NCI-H2107 (cell line): ENCODE measurements around the gene SLC7A6.

Experiments used
- DNase-seq: peaks from one replicate; lab custom pipeline; 2025; lab: John Stamatoyannopoulos, UW

Gene SLC7A6

DNA sequence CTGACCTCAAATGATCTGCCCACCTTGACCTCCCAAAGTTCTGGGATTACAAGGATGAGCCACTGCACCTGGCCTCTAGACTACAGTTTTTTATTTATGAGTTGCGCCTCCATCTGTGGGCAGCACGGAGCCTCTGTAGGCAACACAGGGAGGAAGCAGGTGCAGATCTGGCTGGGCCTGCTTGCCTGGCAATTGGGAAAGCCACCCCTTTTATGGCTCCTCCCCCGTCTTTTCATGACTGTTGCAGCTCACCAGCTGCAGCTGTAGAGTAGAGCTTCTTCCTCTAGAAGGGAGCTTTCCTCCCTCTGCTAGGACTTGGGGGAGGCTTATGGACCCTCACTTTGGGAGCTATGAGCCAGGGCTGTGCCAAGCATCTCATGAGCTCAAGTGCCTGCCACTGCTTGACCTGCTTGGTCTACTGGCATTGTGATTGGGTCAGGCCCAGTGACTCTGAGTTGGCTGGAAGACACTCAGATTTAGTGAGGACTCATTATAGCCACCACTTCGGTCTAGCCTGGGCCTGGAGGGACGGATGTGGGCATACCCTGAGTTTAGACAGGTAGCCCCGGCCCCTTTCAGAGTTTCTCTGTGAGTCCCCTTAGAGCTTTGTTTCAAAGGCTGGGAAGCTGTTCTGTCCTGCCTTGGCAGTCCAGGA is 6.9 kb upstream of the SLC7A6 start:
- peak; percentile 48 for DNase-seq

DNA sequence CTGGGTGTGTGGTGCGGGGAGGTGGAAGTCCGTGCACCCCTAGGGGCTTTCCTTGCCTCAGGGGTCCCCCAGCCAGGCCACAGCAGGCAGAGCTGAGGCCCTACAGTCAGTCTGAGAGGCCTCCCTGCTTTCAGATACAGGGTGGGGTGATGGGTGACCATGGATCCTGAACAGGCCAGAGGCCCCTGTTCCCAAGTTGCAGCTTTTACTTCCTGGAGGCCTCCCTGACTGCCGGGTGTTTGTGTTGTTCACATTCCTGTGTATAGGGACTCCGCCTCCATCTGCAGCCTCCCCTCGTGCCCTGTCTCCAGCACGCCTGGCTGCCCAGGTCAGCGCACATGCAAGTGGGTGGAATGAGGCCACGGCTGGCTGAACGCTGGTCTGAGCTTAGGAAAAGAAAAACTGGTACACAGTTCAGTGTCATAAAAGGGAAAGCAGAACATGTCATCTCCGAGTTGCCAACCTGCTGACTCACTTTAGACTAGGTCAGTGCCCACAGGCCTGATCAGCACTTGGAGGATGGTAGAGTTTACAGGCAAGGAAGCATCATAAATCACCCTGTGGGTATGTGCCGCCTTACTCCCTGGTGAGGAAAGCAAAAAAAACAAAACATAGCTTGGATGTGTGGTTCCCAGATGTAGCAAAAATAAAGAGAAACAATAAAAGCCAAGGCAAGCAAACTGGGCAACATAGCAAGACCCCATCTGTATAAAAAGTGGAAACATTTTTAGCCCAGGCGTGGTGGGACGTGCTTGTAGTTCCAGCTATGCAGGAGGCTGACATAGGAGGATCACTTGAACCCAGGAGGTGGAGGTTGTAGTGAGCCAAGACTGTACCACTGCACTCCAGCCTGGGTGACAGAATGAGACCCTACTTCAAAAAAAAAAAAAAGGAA is 6.2 kb upstream of the SLC7A6 start:
- DNase-seq, result no peak

DNA sequence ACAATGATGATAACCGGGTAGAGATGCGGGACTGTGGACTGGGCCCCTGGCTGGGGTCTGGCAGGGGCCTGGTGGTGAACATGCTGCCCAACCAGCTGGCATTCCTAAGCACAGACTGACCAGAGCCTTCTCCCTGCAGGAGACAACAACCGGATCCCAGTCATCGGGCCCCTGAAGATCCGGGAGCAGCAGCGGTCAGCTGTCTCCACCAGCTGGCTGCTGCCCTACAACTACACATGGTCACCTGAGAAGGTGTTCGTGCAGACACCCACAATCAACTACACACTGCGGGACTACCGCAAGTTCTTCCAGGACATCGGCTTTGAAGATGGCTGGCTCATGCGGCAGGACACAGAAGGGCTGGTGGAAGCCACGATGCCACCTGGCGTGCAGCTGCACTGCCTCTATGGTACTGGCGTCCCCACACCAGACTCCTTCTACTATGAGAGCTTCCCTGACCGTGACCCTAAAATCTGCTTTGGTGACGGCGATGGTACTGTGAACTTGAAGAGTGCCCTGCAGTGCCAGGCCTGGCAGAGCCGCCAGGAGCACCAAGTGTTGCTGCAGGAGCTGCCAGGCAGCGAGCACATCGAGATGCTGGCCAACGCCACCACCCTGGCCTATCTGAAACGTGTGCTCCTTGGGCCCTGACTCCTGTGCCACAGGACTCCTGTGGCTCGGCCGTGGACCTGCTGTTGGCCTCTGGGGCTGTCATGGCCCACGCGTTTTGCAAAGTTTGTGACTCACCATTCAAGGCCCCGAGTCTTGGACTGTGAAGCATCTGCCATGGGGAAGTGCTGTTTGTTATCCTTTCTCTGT is 5.1 kb upstream of the SLC7A6 start:
- no peak for DNase-seq

DNA sequence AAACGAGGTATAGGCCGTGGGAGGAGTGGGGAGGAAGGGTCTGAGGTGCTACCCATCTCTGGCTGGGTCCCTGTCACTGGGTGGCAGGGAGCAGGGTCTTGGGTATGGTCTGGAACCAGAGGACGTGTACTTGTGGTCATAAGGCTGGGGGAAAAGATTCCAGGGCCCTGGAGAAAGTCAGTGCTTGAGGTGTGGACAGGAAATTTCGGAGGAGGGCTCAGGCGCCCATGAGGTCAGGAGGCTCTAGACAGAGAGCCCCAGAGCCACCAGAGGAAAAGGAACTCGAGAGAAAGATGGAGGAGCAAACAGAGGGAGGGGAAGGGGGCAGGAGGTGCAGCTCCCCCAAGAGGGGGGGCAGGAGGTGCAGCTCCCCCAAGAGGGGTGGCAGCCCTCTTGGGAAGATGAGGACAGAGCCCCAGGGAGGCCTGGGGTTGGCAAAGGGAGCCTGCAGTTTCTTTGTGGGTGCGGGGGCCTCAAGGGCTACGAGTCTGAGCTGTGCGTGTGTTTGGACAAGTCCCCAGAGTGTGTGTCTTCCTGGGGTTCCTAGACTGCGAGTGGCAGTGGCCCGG is 683 bp upstream of the SLC7A6 start:
- DNase-seq, result no peak

DNA sequence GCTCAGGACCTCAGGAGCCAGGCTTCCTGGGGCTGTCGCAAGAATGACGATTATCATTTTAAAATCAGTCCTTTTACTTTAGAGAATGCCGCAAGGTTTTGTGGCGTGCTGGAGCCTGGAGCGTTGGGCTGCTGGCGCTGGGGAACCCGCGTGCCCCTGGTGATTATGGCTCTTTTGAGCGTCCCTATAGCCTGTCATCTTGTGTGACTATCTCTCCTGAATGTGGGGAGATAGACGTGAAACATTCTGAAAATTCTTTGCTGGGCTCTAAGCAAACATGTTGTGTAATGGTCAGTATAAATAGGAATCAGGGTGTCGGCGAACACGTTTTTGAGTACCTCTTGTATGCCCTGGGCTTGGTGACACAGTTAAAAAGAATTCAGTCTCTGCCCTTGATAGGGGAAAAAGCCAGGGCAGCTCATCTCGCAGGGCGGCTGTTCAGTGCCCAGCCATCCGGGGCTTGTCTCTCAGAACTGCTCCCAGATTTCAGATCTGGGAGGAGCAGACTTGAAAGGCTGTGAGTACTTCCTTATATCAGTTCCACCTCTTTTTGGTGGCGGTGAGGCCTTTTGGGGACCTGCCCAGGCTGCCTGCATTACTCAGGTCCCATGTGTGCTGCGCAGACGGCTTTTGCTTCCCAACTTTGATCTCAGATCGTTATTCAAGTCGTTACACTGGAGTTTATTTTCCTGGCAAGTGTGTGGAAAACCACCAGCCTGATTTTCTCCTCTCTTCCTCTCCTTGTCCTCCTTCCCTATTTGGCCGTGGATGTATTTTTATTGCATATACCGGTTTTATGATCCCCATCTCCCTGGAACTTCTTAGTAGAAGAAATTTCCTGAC is 973 bp downstream of the SLC7A6 start:
- DNase-seq, result no peak

DNA sequence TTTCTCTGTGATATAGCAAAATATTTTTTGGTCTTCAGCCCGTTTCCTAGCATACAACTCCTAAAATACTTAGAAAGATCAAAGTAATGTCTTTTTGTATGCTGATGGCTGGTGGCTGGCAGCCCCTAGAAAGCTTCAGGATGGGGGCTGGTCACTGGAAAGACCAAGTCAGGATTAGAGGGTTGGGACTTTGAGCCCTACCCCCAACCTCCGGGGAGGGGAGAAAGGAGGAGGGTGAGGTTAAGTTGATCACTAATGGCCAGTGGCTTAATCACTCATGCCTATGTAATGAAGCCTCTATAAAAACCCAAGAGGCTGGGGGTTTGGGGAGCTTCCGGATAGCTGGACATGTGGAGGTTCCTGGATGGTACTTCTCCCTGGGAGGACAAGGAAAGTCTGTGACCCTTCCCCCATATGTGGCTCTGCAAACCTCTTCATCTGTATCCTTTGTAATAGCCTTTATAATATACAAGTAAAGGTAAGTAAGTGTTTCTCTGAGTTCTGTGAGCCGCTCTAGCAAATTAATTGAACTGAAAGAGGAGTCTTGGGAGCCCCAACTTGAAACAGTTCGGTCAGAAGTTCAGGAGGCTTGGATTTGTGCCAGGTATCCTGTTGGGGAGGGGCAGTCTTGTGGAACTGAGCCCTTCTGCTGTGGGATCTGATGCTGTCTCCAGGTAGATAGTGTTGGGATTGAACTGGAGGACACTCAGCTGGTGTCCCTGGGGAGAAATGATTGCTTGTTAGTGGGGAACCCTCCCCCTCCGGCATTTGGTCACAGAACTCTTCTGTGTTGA is 3.5 kb downstream of the SLC7A6 start:
- peak; percentile 84 for DNase-seq

DNA sequence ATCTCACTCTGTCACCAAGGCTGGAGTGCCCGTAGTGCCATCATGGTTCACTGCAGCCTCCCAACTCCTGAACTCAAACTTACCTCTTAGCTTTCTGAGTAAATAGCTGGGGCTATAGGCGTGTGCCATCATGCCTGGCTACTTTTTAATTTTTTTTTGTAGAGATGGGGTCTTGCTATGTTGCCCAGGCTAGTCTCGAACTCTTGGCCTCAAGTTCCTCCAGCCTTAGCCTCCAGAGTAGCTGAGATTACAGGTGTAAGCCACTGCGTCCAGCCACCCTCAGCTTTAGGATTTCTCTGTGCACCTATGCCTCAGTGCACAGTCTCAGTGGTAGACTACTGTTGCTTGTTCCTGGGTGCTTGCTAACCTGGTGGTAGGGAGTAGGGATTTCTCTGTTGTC is 5.5 kb downstream of the SLC7A6 start:
- DNase-seq, result no peak

DNA sequence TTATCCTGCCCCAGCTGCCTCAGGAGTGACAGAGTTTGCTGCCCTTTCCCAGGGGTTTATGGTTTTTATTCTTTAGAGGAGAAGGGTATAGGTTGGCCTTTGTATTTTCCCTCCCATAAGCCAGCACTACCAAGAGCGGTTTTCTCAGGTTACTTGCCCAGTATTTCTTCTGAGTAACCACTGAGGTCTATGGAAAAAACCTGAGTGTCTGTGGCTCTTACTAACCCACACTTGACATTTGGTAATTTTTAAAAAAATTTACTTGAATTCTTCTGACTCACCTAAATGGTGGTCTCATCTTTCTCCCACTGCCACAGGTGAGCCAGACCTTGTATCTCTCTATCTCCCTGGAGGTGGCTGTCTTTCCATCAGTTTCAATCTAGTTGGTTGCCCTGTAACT is 6.0 kb downstream of the SLC7A6 start:
- no peak for DNase-seq

DNA sequence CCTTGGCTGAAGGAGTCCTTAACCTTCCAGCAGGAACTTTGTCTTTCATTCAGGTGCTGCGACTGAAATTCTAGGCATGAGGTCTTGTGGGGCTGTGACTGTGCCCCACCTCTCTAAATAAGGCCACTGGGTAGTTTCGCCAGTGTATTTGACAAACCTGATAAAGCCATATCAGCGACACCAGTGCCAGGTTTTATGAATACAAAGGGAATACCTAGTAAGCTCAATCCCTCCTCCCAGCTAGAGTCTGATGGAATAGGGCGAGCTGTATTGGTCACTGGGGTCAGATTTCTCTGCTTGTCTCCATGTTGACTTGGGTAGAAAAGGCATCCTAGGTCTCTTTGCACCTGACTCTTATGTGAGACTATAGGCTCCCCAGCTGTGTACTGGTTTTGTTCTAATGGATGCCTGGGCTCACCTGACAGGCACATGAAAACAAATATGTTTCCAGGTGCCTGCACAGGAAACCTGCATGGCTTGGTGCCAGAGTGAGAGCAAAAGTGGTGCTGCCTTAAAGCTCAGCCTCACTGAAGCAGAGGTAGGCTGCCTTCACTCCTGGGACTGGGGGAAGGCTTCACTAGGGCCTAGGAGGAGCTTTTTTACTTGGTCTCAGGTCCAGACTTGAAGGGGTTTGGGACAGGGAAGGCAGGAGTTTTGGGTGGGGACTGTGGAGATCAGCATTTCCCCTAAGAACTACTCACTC is 8.3 kb downstream of the SLC7A6 start:
- DNase-seq, result peak; percentile 65

DNA sequence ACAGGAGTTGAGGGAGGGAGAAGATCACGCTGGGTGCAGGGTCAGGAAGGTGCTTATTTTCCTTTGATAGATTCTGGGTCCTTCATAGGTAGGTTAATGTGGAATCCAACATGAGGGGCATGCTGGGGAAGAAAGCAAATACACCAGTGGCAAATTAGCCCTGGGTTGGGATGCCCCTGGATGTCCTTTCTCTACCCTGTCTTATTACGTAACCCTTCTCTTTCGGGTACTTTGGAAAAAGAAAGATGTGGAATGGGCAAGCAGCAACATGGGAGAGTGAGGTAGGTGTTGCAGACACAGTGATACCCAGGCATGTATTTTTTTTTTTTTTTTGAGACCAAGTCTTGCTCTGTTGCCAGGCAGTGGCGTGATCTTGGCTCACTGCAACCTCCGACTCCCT is 9.1 kb downstream of the SLC7A6 start:
- DNase-seq, result no peak

DNA sequence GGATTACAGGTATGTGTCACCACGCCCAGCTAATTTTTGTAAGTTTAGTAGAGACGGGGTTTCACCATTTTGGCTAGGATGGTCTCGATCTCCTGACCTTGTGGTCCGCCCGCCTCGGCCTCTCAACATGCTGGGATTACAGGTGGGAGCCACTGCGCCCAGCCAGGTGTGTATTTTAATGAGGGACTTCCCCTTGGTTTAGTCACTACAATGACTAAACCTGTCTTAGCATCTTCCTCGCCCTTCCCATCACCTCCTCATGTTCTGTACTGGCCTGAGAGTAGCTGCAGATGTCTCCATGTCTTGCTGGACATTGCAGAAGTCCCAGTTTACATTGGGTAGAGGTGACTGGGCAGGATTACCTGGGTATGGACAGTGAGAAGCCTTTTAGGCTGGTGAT is 9.6 kb downstream of the SLC7A6 start:
- DNase-seq, result no peak

DNA sequence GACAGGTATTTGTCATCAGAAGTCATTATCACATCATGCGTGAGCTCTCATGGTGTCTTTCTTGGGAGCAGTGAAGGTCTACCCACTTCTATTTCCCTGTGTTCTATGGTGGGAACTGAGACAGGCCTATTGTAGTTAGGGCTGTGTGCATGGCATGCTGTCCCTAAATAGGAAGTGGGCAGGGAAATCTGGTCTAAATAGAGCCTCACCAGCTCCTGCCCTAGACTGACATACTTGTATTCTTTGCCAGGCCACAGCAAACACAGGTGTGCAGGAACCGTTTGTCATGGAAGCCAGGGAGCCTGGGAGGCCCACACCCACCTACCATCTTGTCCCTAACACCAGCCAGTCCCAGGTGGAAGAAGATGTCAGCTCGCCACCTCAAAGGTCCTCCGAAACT is 10.1 kb downstream of the SLC7A6 start:
- no peak for DNase-seq

DNA sequence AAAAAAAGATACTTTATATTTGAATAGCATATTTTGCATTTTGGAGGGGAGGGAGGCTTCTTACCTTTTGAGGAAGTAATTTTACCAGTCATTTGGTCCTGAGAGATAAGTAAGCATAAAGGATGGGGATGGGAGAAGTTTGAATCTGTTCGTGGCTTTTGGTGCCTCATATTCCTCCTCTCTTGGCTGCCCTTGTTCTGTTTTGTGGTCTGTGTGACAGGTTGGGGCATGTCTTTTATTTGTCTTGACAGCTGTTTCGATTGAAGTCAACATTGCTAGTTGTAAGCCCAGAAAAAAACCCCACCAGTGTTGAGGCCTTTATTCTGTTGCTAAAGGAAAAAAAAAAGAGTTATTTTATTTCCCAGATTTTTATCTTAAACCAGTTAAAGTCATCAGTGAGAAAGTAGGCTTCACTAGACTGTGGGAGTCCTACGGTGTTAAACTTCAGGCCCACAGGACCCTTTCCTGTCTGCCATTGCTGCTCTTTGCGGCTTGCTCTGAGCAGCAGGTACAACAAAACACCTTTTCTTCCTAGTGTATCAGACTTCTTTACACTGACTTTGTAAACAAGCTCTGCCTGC is 11.4 kb downstream of the SLC7A6 start:
- DNase-seq, result no peak

DNA sequence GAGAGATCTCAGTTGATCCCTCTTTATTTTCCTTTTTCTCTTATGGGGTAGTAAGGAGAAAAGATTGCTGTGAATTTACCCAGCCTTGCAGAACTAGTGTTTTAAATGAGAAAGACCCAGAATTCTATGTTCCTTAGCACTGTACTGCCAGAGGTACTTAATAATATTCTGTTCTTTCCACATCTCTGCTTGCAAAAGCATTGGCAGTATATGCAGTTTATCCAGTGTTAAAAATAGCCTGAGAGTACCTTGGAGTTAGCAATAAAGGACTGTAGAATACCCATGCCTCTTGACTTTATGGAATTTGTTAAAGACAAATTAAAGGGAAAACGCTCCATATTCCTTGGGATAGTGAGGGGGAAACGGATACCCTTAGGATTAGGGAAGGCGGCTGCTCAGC is 11.9 kb downstream of the SLC7A6 start:
- DNase-seq, result no peak

DNA sequence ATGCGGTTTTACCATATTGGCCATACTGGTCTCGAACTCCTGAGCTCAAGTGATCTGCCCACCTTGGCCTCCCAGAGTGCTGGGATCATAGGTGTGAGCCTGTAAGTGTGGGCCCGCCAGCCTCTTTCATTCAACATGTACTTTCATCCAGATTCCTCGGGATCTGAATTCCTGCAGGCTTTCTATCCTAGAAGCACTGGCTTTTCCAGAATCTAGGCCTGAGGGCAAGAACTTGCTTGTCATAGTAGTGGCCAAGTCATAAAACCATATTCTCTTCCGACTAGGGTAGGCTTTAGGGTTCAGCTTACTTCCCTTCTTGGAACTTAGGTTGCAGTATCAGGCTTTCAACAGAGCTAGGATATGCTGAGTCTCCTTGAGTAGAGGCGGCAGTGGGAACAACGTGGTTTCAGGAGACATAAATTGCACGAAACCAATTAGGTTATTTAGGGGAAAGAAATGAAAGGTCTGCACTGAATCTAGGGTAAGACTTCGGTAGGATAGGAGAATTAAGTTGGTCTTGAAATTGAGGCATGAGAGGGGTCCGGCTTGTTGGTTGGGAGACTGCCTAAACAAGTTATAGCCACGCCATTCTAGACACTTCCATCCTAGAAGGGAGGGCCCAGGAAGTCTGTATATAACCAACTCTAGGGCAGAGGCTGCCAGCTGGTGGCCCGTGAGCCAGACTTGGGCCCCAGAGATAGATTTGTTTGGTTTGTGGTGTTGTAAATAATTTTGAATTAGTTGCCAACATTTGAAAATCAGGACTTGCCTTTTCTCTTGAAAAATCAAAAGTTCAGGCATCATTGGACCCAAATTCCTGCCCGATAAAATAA is 15.6 kb downstream of the SLC7A6 start:
- no peak for DNase-seq

DNA sequence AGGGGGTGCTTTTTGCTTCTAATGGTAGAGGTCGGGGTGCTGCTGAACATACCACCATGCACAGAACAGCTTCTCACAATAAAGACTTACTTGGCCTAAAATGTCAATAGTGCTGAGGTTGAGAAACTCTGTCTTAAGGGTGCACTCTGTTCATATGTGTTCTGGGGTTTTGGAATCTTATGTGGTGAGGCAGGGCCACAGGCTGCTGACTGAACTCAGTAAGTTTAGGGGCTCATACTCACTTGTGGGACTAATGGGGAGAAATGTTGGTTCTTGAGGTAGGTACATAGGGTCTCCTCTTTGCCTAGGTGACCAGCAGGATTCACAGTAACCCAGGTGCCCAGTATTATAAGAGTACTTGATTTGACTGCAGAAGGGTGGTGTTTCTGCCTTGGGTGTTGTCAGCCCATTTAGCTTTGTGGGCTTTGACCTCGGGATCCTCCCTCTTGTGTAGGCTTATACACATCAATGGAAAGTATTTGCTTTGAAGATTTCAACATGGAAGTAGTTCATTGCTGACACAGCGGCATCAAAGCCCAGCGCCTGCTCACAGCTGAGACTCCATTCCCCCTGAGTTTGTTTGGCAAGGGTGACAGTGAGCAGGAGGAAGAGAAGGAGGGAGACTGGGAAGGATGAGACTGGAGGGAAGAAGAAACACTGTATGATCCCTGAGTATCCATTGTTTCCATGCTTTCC is 17.2 kb downstream of the SLC7A6 start:
- DNase-seq, result no peak

DNA sequence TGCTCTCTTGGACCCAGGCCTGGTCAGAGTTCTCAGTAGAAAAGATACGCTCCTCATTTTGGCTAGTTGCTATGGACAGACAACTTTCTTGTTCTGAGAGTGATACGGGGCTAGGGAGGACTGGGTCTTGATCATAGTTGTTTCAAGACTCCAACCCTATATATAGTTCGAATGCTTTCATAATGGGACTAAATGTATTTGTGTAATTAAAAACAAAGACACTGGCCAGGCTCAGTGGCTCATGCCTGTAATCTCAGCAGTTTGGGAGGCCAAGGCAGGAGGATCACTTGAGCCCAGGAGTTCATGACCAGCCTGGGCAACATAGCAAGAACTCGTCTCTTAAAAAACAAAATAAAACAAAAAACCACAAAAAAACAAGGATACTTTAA is 17.7 kb downstream of the SLC7A6 start:
- DNase-seq, result no peak

DNA sequence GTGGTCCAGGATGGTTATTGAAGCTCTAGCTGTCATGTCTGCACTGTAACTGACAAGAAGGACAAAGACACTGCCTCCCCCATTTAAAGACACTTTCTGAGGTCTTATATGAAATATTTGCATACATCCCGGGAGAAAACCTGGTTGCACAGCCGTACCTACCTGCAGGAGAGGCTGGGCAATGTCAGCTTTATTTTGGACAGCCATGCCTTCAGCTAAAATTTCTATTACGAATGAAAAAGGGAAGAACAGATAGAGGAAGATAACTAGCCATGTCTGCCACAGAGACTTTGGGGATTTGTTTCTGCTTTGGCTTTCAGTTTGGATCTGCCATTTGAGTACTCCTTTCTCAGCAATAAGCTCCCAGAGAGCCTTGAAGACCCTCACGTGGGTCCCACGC is 19.0 kb downstream of the SLC7A6 start:
- DNase-seq, result no peak
